GM23338 (cell line): Measurements from ENCODE around the gene NGEF. TPM values are rescaled to one million over a fixed set of nuclear protein-coding genes. Genes with fewer than 3 reads are reported as not detected.
A peak's percentile ranks its signal among the peaks of the same experiment; 100 is the strongest.

Experiments
- ATAC-seq: fragments of 200-7000 bp; cut with Tn5 transposase; 3 replicates; pipeline ENCODE4 v1.9.1; 2020
- DNase-seq: peaks from one replicate; pipeline ENCODE4 v3.0.0-alpha.2; 2015; ENCODE audit warnings: low spot score
- H2AFZ ChIP-seq: fragments of 200-600 bp; sonication (generic); 2 replicates; pipeline ENCODE4 v1.8.0; 2016; ENCODE audit warnings: antibody characterized with exemption, mild to moderate bottlenecking, moderate library complexity
- H3F3A ChIP-seq: fragments of 200-600 bp; sonication (generic); replicated peaks from 2 replicates; pipeline ENCODE4 v1.8.0; 2017; ENCODE audit warnings: antibody characterized with exemption, mixed run types, low read depth
- H3K27ac ChIP-seq: fragments of 200-600 bp; sonication (generic); 2 replicates; pipeline ENCODE4 v1.6.1; 2016; ENCODE audit warnings: low read depth
- H3K27me3 ChIP-seq: fragments of 200-600 bp; sonication (generic); 2 replicates; pipeline ENCODE4 v1.8.0; 2016; ENCODE audit warnings: mild to moderate bottlenecking, mixed run types, moderate library complexity; ENCODE audit not compliant: insufficient read depth
- H3K36me3 ChIP-seq: fragments of 200-600 bp; sonication (generic); 2 replicates; pipeline ENCODE4 v1.8.0; 2016; ENCODE audit warnings: mild to moderate bottlenecking; ENCODE audit not compliant: insufficient read depth
- H3K4me1 ChIP-seq: fragments of 200-600 bp; sonication (generic); 2 replicates; pipeline ENCODE4 v1.8.0; 2016; ENCODE audit warnings: mild to moderate bottlenecking, moderate library complexity; ENCODE audit not compliant: insufficient read depth
- H3K4me2 ChIP-seq: fragments of 200-600 bp; sonication (generic); 2 replicates; pipeline ENCODE4 v1.7.1; 2017; ENCODE audit warnings: mixed run types
- H3K4me3 ChIP-seq: fragments of 200-600 bp; sonication (generic); 2 replicates; pipeline ENCODE4 v1.6.1; 2016; ENCODE audit warnings: mixed run types
- H3K79me2 ChIP-seq: fragments of 200-600 bp; sonication (generic); replicated peaks from 2 replicates; pipeline ENCODE4 v1.8.0; 2017; ENCODE audit warnings: mild to moderate bottlenecking; ENCODE audit not compliant: insufficient read depth
- H3K9me2 ChIP-seq: fragments of 200-600 bp; sonication (generic); 2 replicates; pipeline ENCODE4 v1.8.0; 2017; ENCODE audit not compliant: insufficient read depth
- H4K20me1 ChIP-seq: fragments of 200-600 bp; sonication (generic); replicated peaks from 2 replicates; pipeline ENCODE4 v1.8.0; 2017; ENCODE audit warnings: mild to moderate bottlenecking; ENCODE audit not compliant: insufficient read depth
- H3K27ac Mint-ChIP-seq: 2 replicates; pipeline ENCODE4 v1.8.0; 2020; ENCODE audit warnings: inconsistent platforms, mild to moderate bottlenecking, moderate library complexity, mixed read lengths
- H3K27me3 Mint-ChIP-seq: 3 replicates; pipeline ENCODE4 v1.8.0; 2022; ENCODE audit warnings: low read depth, mild to moderate bottlenecking, moderate library complexity, mixed read lengths, inconsistent platforms; ENCODE audit not compliant: insufficient read depth, poor library complexity
- H3K36me3 Mint-ChIP-seq: 3 replicates; pipeline ENCODE4 v1.8.0; 2021; ENCODE audit warnings: low read depth, mild to moderate bottlenecking, inconsistent platforms, moderate library complexity, mixed read lengths
- H3K4me1 Mint-ChIP-seq: 3 replicates; pipeline ENCODE4 v1.8.0; 2020; ENCODE audit warnings: mild to moderate bottlenecking, inconsistent platforms, mixed read lengths
- H3K4me3 Mint-ChIP-seq: 3 replicates; pipeline ENCODE4 v1.8.0; 2021; ENCODE audit warnings: moderate library complexity, mild to moderate bottlenecking, inconsistent platforms, mixed read lengths
- H3K9me3 Mint-ChIP-seq: 3 replicates; pipeline ENCODE4 v1.8.0; 2020; ENCODE audit warnings: moderate library complexity, mild to moderate bottlenecking, inconsistent platforms, mixed read lengths
- CREB1 ChIP-seq: fragments of 250-450 bp; sonication (Bioruptor Pico); IDR thresholded peaks from 2 replicates; pipeline ENCODE4 v1.5.0; 2020; ENCODE audit warnings: low read depth, mild to moderate bottlenecking, moderate library complexity
- JUNB ChIP-seq: IDR thresholded peaks from one replicate; pipeline ENCODE4 v1.6.1; 2016; ENCODE audit warnings: antibody characterized with exemption; ENCODE audit not compliant: unreplicated experiment
- NANOG ChIP-seq: IDR thresholded peaks from 2 replicates; pipeline ENCODE4 v1.6.1; 2016; ENCODE audit warnings: antibody characterized with exemption, borderline replicate concordance
- STAT1 ChIP-seq: IDR thresholded peaks from one replicate; pipeline ENCODE4 v1.6.1; 2016; ENCODE audit warnings: antibody characterized with exemption; ENCODE audit not compliant: unreplicated experiment
- ZNF114 ChIP-seq: fragments of 250-450 bp; sonication (Bioruptor Pico); IDR thresholded peaks from 2 replicates; pipeline ENCODE4 v1.5.0; 2020; ENCODE audit warnings: mild to moderate bottlenecking, moderate library complexity
- ZNF331 ChIP-seq: fragments of 250-450 bp; sonication (Bioruptor Pico); IDR thresholded peaks from 2 replicates; pipeline ENCODE4 v1.5.0; 2020; ENCODE audit warnings: low read depth, mild to moderate bottlenecking, moderate library complexity
- polyA plus RNA-seq: library from polyadenylated mRNA; unstranded; fragments of >200 nt; fragmentation: Nextera tagmentation; extraction: Ambion mirVana; gene quantifications from 2 replicates; pipeline ENCODE4 v1.2.1, GENCODE V29; 2016
- total RNA-seq: library from RNA; depleted of rRNA; stranded (reverse); fragments of >200 nt; shearing (Covaris generic); gene quantifications from 2 replicates; pipeline ENCODE4 v1.2.3, GENCODE V29; 2014
- TF ChIP-seq, protein P1 (sequence below), 2 experiments: fragments of 200-600 bp in 1 of 2; sonication (generic) in 1 of 2; conservative IDR thresholded peaks; 2 replicates each; pipeline versions ENCODE4 v1.5.1 to v1.6.1; 2016 to 2017; ENCODE audit warnings: antibody characterized with exemption in 2 of 2, low read depth in 2 of 2, mild to moderate bottlenecking in 2 of 2, moderate library complexity in 1 of 2
- TF ChIP-seq, protein P2 (sequence below): IDR thresholded peaks from one replicate; pipeline ENCODE4 v1.6.1; 2018; ENCODE audit warnings: antibody characterized with exemption; ENCODE audit not compliant: unreplicated experiment

The NGEF gene
- total and polyA plus RNA-seq, 2 experiments from 2014 or later: 1.8 to 5.4 TPM

DNA sequence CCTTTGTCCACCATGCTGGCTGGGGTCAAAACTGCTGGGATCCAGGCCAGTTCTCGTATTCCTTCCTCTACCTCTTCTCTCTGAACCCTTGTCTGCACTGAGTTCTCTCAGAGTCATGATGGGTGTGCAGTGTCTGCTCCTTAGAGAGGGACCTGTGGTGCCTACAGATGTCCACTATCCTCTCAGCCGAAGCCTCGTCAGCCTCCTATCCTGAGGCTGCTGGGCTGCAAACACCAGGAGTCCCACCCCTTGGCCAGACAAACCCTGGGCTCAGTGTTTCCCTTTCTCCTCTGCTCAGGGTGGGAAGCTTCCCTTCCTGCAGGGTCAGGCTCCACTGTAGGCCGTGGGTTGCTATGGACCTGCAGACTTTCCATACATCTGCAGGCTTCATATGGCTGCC is 49.4 kb upstream of the NGEF start:
- no peak overlapping the region for H3K4me3 ChIP-seq
- Mint-ChIP-seq H3K27me3 (peaks cover 6% of the 10 kb centered on the region), H3K4me1 (peaks cover 22% of the 10 kb centered on the region), H3K36me3 (no peaks in the 10 kb centered on the region), H3K27ac (no peak overlapping the region), H3K9me3 (no peaks in the 10 kb centered on the region), H3K4me3 (no peak overlapping the region)
- ATAC-seq (no peak), DNase-seq (no peak)
- no peaks in the 10 kb centered on the region for H3K27me3 ChIP-seq
- H3K79me2 ChIP-seq: no peaks in the 10 kb centered on the region
- H4K20me1 ChIP-seq: no peaks in the 10 kb centered on the region
- H3K27ac ChIP-seq: no peak overlapping the region
- H3K4me2 ChIP-seq: no peak overlapping the region
- H3K4me1 ChIP-seq: no peaks in the 10 kb centered on the region
- H3K9me2 ChIP-seq: no peaks in the 10 kb centered on the region
- H3F3A ChIP-seq: no peaks in the 10 kb centered on the region
- no peak for TF ChIP-seq ZNF331 (CRISPR knock-in tag)
- H2AFZ ChIP-seq: peak overlapping the region; percentile 52; the same call in 1 of the 2 replicates
- no peaks in the 10 kb centered on the region for H3K36me3 ChIP-seq

DNA sequence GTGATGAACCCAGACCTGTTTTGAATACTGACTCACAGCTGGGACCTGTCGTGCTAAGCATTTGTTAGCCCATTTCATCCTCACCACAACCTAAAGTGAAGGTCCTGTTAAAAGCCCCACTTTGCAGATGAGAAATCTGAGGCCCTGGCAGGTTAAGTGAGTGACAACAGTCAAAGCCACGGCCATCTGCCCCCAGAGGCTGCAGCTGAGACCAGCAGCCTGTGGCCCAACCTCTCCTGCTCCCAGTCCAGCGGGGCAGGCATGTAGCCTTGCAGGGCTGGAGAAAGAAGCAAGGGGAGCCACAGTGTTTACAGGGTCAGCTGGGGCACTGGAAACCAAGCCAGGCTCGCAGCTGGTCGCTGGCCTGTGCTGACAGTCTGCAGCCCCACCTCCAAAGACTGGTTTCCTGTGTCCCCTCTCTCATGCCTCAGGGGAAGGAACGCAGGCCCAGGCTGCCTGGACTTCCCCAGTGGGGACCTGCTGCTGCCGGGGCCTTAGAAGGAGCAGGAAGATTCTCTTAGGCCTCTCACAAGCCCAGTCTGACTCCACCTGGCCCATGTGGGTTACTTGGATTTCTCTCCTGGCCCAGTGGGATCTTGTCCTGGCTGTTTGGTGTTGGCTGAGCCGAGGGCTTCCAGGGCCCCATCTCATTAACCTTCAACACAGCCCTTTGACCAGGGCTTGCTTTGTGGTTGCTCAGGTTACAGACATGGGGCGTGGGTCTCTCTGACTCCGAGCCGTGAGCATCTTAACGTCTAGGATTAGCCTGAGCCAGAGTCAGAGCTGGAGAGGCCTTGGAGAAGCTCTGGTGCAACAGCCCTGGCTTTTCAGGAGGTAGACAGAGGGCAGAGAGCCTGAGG is 48.8 kb upstream of the NGEF start:
- H3K9me2 ChIP-seq: no peaks in the 10 kb centered on the region
- Mint-ChIP-seq H3K9me3 (no peaks in the 10 kb centered on the region), H3K4me3 (no peak overlapping the region), H3K36me3 (no peaks in the 10 kb centered on the region), H3K4me1 (peaks cover 22% of the 10 kb centered on the region), H3K27ac (no peak overlapping the region), H3K27me3 (peaks cover 6% of the 10 kb centered on the region)
- H3F3A ChIP-seq: no peaks in the 10 kb centered on the region
- no peaks in the 10 kb centered on the region for H4K20me1 ChIP-seq
- no peak overlapping the region for H3K4me3 ChIP-seq
- H3K4me2 ChIP-seq: no peak overlapping the region
- no peaks in the 10 kb centered on the region for H3K36me3 ChIP-seq
- no peaks in the 10 kb centered on the region for H3K4me1 ChIP-seq
- TF ChIP-seq ZNF331 (CRISPR knock-in tag): no peak
- no peak for TF ChIP-seq ZNF114
- TF ChIP-seq, protein P1, sequence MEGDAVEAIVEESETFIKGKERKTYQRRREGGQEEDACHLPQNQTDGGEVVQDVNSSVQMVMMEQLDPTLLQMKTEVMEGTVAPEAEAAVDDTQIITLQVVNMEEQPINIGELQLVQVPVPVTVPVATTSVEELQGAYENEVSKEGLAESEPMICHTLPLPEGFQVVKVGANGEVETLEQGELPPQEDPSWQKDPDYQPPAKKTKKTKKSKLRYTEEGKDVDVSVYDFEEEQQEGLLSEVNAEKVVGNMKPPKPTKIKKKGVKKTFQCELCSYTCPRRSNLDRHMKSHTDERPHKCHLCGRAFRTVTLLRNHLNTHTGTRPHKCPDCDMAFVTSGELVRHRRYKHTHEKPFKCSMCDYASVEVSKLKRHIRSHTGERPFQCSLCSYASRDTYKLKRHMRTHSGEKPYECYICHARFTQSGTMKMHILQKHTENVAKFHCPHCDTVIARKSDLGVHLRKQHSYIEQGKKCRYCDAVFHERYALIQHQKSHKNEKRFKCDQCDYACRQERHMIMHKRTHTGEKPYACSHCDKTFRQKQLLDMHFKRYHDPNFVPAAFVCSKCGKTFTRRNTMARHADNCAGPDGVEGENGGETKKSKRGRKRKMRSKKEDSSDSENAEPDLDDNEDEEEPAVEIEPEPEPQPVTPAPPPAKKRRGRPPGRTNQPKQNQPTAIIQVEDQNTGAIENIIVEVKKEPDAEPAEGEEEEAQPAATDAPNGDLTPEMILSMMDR (conservative IDR thresholded peaks at IDR 0.05; ENCODE audit: low read depth in 2 of 2): peak in 1 of 2 experiments; percentile 18; a peak in 2 of 4 replicates
- no peak for TF ChIP-seq JUNB
- TF ChIP-seq STAT1: no peak
- TF ChIP-seq CREB1 (CRISPR knock-in tag): no peak
- no peaks in the 10 kb centered on the region for H3K79me2 ChIP-seq
- H3K27me3 ChIP-seq: no peaks in the 10 kb centered on the region
- H2AFZ ChIP-seq: peak overlapping the region; percentile 52; the same call in 1 of the 2 replicates
- peak; percentile 38 for DNase-seq
- peak; percentile 46 for ATAC-seq
- H3K27ac ChIP-seq: no peak overlapping the region

DNA sequence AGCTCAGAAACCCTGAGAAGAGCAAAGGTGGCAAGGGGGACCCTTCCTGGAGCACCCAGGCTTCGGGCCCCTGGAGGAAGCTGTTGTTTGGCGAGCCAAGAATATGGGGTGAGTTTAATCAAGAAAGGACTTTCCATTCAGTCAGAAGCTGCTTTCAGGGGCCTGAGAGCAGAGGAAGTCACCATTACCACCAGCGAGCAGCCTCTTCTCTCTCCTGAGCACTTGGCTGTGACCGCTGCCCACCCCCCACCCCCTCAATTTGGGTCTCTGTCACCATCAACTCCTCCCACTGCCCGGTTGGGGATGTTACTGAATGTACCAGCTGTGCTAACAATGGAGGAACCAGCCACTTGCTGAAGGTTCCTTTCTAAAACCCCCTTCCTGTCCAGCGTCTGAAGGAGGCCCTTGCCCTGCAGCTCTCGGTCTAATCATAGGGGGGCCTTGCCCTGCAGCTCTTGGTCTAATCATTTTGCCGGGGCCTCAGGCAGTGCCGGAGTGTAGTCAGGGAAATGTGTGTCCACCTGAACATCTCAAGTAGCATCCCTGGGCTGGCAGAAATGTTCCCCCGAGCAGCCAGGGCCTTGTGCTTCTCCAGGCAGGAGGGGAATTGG is 48.0 kb upstream of the NGEF start:
- H3K27me3 ChIP-seq: no peaks in the 10 kb centered on the region
- Mint-ChIP-seq H3K27ac (no peak overlapping the region), H3K4me1 (peaks cover 22% of the 10 kb centered on the region), H3K36me3 (no peaks in the 10 kb centered on the region), H3K9me3 (no peaks in the 10 kb centered on the region), H3K27me3 (peaks cover 6% of the 10 kb centered on the region), H3K4me3 (no peak overlapping the region)
- no peak overlapping the region for H2AFZ ChIP-seq
- no peak overlapping the region for H3K4me2 ChIP-seq
- no peaks in the 10 kb centered on the region for H3K36me3 ChIP-seq
- no peak overlapping the region for H3K4me3 ChIP-seq
- no peak for ATAC-seq
- H3K79me2 ChIP-seq: no peaks in the 10 kb centered on the region
- TF ChIP-seq, protein P2, sequence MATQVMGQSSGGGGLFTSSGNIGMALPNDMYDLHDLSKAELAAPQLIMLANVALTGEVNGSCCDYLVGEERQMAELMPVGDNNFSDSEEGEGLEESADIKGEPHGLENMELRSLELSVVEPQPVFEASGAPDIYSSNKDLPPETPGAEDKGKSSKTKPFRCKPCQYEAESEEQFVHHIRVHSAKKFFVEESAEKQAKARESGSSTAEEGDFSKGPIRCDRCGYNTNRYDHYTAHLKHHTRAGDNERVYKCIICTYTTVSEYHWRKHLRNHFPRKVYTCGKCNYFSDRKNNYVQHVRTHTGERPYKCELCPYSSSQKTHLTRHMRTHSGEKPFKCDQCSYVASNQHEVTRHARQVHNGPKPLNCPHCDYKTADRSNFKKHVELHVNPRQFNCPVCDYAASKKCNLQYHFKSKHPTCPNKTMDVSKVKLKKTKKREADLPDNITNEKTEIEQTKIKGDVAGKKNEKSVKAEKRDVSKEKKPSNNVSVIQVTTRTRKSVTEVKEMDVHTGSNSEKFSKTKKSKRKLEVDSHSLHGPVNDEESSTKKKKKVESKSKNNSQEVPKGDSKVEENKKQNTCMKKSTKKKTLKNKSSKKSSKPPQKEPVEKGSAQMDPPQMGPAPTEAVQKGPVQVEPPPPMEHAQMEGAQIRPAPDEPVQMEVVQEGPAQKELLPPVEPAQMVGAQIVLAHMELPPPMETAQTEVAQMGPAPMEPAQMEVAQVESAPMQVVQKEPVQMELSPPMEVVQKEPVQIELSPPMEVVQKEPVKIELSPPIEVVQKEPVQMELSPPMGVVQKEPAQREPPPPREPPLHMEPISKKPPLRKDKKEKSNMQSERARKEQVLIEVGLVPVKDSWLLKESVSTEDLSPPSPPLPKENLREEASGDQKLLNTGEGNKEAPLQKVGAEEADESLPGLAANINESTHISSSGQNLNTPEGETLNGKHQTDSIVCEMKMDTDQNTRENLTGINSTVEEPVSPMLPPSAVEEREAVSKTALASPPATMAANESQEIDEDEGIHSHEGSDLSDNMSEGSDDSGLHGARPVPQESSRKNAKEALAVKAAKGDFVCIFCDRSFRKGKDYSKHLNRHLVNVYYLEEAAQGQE: no peak
- TF ChIP-seq ZNF331 (CRISPR knock-in tag): no peak
- no peak for TF ChIP-seq ZNF114
- no peak for TF ChIP-seq NANOG
- H4K20me1 ChIP-seq: no peaks in the 10 kb centered on the region
- H3K27ac ChIP-seq: no peak overlapping the region
- no peaks in the 10 kb centered on the region for H3F3A ChIP-seq
- H3K9me2 ChIP-seq: no peaks in the 10 kb centered on the region
- H3K4me1 ChIP-seq: no peaks in the 10 kb centered on the region
- no peak for DNase-seq
